NCI-H2029 (cell line): ENCODE data around the gene KIN.
"Not testable (repeated sequence)": the region's sequence is repeated elsewhere in the genome, so short reads cannot be mapped to it uniquely, and the experiment has no call there.

Experiments
- DNase-seq: peaks from one replicate; lab custom pipeline; 2025; lab: John Stamatoyannopoulos, UW

Gene KIN, protein sequence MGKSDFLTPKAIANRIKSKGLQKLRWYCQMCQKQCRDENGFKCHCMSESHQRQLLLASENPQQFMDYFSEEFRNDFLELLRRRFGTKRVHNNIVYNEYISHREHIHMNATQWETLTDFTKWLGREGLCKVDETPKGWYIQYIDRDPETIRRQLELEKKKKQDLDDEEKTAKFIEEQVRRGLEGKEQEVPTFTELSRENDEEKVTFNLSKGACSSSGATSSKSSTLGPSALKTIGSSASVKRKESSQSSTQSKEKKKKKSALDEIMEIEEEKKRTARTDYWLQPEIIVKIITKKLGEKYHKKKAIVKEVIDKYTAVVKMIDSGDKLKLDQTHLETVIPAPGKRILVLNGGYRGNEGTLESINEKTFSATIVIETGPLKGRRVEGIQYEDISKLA

DNA sequence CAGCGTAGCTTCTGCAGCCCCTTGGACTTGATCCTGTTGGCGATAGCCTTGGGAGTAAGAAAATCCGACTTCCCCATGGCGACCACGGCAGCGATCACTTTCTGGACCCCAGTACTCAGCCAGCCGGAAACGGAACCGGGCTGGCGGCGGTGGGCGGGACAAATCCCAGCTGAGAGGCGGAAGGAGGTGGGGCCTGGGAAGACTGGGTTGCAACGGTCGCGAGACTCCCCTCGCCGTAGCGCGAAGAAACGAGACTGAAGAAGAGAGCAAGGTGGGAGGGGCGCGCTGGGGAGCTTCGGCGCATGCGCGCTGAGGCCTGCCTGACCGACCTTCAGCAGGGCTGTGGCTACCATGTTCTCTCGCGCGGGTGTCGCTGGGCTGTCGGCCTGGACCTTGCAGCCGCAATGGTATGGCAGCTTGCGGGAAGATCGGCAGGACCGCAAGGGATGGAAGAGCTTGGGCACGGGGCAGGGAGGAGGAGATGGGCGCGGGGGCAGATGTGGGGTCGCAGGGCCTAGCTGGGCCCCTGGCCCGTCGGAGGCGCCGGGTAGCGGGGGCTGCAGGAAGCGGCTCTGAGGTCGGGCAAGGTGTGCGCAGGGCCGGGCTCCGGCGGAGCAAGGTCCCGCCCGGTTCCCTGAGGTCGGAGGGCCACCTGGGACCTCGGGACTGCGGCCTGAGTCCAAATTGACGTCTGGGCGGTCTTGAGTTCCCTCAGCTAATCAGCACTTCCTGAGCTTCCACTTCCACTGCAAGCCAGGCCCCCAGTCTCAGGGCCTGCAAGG is at the start of gene KIN, which contains the start of gene ATP5F1C:
Gene KIN (minus strand): TSS at position 137 of the 782 bp plus-strand sequence. CDS start 60 bp downstream, at position 77.
Gene ATP5F1C (plus strand): TSS at position 321 of the 782 bp plus-strand sequence. CDS start 31 bp downstream, at position 352.
- peak; percentile 79 for DNase-seq

DNA sequence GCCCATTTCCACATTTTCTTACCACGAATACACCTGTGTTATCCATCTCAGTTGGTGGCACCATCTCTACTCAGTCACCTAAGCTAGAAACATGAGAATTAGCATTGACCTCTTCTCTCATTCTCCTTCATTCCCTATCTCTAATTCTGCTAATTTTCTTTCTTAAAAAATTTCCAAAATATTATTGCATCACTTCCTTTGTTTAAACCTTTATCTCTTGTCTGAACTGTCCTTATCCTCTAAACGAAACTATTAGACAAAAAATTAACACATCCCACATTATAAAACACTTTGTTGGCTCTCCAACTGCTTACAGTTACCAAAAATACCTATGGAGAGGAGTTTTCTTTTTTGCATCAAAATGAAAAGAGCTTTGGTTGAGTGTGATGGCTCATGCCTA is 48.8 kb upstream of the KIN start:
- no peak for DNase-seq

DNA sequence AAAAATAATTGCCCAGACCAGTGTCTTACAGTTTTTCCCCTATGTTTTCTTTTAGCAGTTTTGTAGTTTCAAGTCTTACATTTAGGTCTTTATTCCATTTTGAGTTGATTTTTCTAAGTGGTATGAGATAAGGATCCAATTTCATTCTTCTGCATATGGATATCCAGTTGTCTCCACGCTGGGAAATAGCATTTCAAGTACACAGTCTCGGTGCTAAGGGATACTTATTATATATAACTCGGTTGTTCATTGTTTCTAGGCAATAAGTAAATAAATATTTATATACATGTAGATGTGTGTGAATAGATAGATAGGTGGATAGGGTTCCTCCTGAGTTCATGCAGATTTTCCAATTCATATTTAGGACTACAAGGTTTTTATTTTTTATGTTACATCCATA is 46.5 kb upstream of the KIN start:
- DNase-seq, result no peak

DNA sequence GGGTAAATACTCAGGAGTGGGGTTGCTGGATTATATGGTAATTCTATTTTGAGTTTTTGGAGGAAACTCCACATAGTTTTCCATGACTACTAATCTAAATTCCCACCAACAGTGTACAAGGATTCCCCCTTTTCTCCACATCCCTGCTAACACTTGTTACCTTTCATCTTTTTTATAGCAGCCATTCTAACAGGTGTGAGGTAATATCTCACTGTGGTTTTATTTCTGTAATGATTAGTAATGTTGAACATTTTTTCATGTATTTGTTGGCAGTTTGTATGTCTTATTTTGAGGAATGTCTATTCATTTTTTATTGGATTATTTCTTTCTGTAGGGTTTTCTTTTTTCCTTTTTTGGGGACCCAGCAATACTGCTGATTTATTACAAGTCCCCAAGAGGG is 45.4 kb upstream of the KIN start:
- DNase-seq, result no peak

DNA sequence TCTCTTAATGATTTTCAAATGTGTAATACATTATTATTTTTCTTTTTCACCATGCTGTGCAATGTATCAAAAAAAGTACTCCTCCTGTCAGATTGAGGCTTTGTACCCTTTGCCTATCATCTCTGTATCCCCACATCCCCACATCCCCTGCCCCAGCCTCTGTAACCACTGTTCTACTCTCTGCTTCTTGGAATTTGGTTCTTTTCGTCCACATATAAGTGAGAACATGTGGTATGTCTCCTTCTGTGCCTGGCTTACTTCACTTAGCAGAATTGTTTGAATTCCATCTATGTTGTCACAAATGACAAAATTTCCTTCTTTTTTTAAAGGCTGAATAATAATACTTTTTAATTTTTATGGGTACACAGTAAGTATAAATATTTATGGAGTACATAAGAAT is 44.3 kb upstream of the KIN start:
- DNase-seq, result no peak

DNA sequence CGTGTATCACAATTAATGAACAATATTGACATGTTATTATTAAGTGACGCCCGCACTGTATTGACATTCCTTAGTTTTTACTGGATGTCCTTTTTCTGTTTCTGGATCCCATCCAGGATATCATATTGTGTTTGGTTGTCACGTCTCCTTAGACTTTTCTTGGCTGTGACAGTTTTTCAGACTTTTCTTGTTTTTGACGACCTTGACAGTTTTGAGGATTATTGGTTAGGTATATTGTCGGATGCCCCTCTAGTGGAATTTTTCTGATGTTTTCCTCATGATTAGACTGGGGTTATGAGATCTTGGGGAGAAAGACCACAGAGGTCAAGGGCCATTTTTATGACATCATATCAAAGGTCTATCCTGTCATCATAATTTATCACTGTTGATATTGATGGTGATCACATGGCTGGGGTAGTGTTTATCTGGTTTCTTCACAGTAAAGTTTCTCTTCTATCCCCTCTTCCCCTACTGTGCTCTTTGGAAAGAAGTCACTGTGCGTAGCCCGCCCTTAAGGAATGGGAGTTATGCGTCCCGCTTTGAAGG is 41.6 kb upstream of the KIN start:
- no peak for DNase-seq

DNA sequence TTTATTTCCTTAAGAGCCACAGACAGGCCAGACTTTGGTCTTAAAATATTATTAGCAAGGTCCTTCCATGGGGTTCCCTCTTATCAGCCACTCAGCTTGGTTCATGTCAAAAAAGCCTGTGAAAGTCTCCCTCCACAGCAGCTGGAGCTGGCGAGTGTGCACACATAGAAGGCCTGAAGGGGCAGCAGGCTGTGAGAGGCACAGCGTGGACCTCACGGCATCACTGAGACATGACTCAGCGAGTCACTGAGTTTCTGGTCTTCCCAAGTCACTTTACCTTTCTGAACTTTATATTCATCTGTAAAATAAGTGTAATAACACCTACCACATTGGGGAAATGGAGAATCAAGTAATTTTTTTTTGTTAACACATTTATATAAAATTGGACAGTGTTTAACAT is 39.2 kb upstream of the KIN start:
- no peak for DNase-seq

DNA sequence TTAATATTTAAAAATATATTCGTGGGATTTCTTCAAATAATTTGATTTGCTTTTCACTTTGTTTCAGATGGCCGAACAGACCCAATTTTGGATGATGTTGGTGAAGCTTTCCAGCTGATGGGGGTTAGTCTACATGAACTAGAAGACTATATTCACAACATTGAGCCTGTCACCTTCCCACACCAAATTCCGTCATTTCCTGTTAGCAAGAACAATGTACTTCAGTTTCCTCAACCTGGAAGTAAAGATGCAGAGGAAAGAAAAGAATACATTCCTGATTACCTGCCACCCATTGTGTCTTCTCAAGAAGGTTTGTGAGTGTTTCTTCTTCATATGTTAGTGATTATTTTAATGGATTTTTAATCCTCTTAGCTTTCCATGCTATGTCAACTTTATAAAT is 36.5 kb upstream of the KIN start:
- DNase-seq, result no peak

DNA sequence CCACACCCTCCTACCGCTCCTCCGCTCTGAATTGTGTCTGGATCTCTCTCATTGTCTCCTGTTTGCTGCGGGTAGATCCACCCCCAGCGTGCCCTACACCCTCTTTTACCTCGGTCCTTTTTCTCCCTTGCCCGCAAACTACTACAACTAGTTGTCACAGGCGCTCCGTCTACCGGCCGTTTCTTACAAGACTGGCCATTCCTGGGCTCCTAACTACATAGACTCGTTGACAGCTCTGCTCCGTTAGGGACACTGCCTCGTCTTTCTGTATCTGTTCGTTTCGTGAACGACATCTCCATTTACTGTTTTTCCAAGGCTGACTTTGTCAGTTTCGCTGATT is 31.3 kb upstream of the KIN start:
- no peak for DNase-seq

DNA sequence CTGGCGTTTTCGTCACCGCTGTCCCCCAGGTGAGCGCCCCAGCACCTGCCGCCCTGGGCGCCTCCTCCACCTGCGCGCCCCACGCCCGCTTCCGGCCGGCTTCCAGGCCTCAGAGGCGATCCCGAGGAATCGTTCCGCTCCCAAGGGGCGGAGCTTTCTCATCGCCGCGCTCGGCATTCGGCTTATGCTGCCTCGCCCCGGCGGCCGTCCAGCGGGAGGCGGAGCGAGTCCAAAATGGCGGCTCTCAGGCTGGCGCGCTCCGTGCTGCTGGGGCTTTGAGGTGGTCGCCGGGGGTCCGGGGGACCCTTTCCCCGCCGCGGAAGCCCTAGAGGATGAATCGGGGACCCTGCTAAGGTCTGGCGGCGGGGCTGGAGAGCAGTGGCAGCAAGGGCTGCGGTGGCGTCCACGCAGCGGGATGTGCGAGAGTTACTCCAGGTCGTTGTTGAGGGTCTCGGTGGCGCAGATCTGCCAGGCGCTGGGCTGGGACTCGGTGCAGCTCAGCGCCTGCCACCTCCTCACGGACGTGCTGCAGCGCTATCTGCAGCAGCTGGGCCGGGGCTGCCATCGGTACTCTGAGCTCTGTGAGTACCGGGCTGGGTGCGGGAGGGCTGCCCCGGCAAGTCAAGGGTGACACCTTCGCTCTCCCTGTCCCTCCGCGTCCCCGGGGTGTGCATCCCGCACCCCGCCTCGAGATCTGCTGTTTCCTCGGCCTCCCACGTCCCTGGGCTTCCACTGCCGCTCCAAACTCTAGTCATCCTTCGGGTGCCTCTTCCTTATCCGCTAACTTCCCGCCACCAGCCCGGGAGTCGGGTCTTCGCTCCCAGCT is 30.7 kb upstream of the KIN start, which contains the start of gene TAF3:
Gene TAF3 (plus strand): TSS at position 211 of the 826 bp plus-strand sequence. CDS start 205 bp downstream, at position 416.
- peak; percentile 76 for DNase-seq

DNA sequence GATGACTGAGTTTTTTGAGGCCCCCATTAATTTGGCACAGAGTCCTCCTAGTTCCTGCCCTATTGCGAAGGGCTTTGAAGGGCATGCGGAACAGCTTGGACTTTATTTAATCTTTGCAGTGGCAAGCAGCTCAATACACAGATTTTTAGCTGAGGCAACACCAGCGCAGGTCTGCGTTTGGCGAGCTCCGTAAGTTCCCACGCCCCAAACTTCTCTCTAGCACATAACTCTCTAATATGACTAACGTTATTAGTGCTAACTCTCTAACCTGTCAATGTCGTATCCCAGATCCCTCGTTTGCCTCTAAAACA is 30.1 kb upstream of the KIN start:
- no peak for DNase-seq

DNA sequence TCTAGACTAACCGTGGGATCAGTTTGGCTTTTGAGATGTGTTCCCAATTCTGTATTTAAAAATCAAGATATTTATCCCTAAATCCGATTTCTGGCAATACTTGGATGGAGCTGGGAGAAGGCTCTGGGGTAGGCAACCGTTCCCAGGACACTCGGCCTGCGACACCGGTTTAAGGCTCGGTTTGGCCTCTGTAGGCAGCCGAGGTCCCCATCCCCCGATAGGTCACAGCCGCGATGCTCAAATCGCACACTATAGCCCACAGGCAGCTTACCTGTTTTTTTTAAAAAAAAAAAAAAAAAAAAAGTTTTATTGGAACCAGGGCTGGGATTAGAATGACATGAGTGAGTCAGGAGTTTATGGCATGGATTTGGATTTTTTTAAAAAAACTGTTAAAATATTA is 29.8 kb upstream of the KIN start:
- no peak for DNase-seq

DNA sequence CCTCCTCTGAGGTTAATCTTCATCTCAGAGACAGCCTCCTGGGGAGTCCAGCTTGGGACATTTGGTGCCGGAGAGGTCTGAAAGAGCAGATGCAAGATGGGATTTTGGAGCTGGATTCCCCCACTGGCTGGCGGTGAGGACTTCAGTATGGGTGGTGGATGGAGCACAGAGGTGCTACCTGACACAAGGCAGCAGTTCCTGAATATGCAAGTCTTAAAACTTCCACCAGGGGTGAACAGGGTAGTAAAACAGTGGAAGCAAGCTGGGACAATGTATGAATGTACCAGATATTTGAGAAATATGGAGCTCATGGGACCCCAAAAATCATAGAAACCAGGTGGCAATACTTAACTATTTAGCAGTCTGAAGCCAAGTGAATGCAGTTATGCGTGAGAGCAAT is 25.7 kb upstream of the KIN start:
- DNase-seq, result no peak

DNA sequence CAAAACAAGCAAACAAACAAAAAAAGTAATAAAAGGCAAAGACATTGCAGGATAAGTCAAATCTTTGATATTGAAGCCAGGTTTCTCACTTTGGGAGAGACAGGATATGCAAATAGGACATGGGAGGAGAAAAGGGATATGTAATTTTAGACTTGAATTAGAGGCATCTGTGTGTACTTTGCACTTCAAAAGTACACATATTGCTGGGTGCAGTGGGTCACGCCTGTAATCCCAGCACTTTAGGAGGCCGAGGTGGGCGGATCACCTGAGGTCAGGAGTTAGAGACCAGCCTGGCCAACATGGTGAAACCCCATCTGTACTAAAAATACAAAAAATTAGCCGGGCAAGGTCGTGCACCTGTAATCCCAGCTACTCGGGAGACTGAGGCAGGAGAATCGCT is 23.9 kb upstream of the KIN start:
- not testable (repeated sequence) for DNase-seq

DNA sequence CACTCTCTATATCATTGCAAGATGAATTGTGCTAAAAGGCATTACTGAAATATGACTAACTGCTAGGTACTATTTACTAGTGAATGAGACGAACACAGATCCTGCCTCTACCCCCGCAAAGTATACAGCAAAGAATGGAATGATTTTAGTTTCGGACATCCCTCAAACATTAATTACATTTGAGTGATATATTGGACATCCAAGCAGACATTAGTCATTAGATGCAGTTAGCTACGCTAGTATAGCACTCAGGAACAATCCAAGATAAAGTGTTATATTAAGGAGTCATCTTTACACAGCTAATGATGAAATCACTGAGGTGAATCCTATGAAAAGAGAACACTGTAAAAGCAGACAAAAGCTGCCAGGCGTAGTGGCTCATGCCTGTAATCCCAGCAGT is 23.2 kb upstream of the KIN start:
- DNase-seq, result no peak

DNA sequence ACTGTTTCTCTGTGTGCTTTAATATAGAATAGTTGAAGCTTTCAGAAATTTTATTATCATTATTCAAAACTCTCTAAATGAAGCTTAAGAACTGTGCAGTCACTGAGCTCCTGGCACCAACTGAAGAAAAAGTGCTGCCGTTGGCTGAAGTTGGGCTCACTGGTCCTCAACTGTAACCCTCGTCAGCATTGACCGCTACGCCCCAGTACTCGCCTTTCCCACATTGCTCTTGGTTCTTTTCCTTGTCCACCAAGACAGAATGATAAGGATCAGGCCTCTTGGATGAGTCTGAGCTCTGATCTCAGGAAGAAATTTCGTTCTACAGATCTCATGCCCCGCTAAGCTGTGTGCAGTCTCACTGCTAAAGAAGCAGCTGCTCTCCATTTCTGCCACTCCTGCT is 22.6 kb upstream of the KIN start:
- DNase-seq, result no peak

DNA sequence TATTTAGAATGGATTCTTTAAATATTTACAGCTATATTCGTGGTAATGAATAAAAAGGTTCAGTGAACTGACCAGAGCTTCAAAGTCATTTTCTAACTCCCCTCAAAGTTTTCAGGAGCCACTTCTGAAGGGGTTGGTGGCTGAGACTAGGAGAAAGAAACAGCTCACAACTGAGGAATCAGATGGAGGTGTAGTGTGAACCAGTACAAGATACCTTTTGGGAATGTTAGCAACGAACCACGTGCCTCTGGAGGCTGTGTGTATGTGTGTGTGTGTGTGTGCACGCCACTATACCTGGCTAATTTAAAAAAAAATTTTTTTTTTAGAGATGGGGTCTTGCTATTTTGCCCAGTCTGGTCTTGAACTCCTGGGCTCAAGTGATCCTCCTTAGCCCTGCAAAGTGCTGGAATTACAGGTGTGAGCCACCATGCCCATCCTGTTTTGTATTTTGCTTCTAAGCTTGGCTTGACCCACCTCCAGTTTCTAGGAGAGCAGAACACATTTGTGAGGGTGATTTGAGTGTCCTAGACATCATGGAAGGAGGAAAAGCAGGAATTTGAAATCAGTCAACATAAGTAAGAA is 21.0 kb upstream of the KIN start:
- no peak for DNase-seq

DNA sequence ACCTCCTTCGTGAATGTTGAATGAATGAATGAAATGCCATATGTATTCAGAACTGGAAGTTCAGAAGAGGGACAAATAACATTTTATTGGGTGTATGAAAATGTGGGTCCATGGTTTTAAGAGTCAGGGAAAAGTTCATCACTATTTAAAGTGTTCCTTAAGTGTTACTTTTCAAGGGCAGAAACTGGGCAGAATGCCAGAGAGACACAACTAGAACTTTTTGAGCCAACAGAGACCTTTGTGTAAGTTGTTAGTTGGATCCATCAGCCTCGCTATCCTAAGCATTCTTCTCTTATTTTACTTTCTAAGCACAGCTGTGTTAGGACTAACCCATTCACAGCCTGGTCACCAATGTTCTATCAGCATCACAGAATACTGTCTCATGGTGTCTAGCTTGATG is 16.9 kb upstream of the KIN start:
- no peak for DNase-seq

DNA sequence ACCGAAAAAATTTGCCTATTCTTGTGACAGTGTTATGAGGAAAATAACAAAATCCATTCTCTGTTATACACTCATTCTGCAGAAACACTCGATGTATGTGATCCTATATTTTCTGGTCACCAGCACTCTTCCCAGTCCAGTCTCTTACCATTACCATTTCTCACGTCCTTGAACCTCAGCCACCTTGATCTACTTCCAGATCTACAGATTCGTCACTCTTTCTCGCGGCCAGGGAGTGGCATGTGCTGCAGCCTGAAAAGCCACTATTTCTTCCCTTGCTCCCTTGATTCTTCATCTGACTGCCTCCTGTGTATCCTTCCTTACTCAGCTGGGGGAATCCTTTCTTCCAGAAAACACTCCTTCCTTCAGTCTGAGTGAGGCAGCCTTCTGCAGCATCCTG is 16.4 kb upstream of the KIN start:
- DNase-seq, result no peak

DNA sequence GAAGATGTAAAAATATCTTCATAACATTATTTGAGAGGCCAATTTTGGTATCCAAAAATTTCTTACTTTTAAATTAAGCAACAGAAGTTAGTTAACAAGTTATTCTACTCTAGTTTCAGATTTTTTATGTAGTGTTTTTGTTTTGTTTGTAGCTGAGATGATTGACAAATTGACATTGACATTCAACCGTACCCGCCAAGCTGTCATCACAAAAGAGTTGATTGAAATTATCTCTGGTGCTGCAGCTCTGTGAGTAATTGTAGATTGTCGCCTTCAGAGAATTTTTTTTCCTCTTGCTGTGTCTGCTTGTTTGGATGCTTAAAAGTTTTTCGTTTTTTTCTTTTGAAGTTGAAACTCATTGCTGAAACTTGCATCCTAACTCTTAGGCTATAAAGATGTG is 14.8 kb upstream of the KIN start:
- DNase-seq, result no peak

DNA sequence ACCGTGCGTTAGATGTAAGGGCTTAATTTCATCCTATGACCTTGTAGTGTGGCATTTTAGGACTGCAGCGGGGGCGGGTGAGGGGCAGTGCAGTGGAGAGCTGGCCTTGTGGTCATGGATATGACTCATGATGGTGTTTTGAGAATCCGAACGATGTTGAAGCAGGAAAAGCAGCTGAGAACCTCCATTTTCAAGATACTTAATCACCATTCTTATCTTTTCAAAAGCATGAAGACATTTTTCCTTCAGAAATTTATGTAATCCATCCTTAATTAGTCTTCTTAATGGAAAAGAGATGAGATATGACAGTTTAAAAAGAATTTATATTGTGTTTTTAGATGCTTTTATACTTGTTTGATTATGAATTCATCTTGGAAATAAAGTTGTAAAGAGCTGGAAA is 9.8 kb upstream of the KIN start:
- no peak for DNase-seq

DNA sequence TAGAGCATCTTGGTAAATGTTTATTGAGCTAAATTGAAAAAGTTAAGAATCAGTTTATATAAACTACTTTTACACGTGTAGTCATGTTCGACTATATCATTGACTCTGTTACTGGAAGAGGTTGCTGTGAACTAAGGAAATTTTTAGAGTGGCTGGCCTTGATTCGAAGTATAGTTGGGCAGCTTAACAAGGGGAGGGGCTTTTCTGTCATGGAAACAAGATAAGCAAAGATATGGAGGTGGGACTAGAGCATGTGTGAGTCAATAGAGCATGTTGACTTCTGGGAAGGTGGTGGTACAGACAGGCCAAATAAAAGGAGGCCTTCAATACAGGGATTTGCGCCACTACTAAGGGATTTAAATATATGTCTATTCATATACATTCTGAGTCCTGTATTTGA is 7.8 kb upstream of the KIN start:
- DNase-seq, result no peak
